ENCODE data around the gene EEF1AKMT3. TPM values are rescaled to one million over a fixed set of nuclear protein-coding genes. Genes with fewer than 3 reads are reported as not detected.

The EEF1AKMT3 gene
- total RNA-seq, 4 donors from 2014 or later: 10.3 to 14.6 (median 11.4) TPM

- TF ChIP-seq CTCF (IDR thresholded peaks at IDR 0.05; ENCODE audit: low read depth): no peak
Observed at GRCh38 chr12:57811028-57811755, 38.8 kb downstream of the EEF1AKMT3 start.

- no peak for TF ChIP-seq CTCF (IDR thresholded peaks at IDR 0.05; ENCODE audit: low read depth)
Observed at GRCh38 chr12:57813111-57813970, 40.9 kb downstream of the EEF1AKMT3 start.

GRCh38 chr12:57813971-57814772, 41.8 kb downstream of the EEF1AKMT3 start:
- no peak for TF ChIP-seq CTCF (IDR thresholded peaks at IDR 0.05; ENCODE audit: low read depth)

GRCh38 chr12:57815177-57816000, 43.0 kb downstream of the EEF1AKMT3 start:
- no peak for TF ChIP-seq CTCF (IDR thresholded peaks at IDR 0.05; ENCODE audit: low read depth)

- TF ChIP-seq CTCF (IDR thresholded peaks at IDR 0.05; ENCODE audit: low read depth): no peak
Observed at GRCh38 chr12:57816001-57816854, 43.8 kb downstream of the EEF1AKMT3 start.

GRCh38 chr12:57816855-57817151, 44.4 kb downstream of the EEF1AKMT3 start:
- TF ChIP-seq CTCF (IDR thresholded peaks at IDR 0.05; ENCODE audit: low read depth): no peak
